Measurements from ENCODE around the gene GPHN. TPM values are rescaled to one million over a fixed set of nuclear protein-coding genes. Genes with fewer than 3 reads are reported as not detected.

Gene GPHN
- total RNA-seq, 4 donors from 2014 or later: 14.4 to 32.7 (median 21.1) TPM

DNA sequence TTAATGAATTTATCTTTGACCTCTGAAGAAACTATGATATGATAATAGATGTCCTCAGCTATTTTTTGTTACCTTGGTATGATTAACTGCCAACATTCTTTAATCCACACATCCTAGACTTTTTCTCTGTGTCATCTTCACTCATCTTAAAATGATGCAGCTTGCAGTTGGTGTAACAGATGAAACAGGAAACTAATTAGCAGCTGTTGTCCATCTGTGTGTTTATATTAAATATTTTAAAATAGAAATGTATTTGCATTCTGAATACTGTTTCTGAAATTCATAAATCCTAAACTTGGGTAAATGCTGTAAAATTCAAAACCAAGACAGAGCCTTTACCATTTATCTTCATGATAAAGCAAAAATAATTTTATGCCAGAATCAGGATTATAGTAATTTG lies 625.2 kb downstream of the GPHN start:
- DNase-seq: no peak
- intact Hi-C loops (cut with DNase I): no loop called here
- H3K9me3 ChIP-seq: no peaks in the 10 kb centered on the region
- H3K27ac ChIP-seq: no peak overlapping the region
- no peaks in the 10 kb centered on the region for H3K36me3 ChIP-seq
- TF ChIP-seq, protein P1, sequence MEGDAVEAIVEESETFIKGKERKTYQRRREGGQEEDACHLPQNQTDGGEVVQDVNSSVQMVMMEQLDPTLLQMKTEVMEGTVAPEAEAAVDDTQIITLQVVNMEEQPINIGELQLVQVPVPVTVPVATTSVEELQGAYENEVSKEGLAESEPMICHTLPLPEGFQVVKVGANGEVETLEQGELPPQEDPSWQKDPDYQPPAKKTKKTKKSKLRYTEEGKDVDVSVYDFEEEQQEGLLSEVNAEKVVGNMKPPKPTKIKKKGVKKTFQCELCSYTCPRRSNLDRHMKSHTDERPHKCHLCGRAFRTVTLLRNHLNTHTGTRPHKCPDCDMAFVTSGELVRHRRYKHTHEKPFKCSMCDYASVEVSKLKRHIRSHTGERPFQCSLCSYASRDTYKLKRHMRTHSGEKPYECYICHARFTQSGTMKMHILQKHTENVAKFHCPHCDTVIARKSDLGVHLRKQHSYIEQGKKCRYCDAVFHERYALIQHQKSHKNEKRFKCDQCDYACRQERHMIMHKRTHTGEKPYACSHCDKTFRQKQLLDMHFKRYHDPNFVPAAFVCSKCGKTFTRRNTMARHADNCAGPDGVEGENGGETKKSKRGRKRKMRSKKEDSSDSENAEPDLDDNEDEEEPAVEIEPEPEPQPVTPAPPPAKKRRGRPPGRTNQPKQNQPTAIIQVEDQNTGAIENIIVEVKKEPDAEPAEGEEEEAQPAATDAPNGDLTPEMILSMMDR (IDR thresholded peaks at IDR 0.05): no peak
- no peak for TF ChIP-seq POLR2A (IDR thresholded peaks at IDR 0.05)
- H3K4me1 ChIP-seq: no peaks in the 10 kb centered on the region
- H3K27me3 ChIP-seq: no peaks in the 10 kb centered on the region
- no peak overlapping the region for H3K4me3 ChIP-seq (replicated peaks in 1 of 3)

- Histone ChIP-seq H3K27ac (no peak overlapping the region), H3K9me3 (no peaks in the 10 kb centered on the region), H3K4me1 (no peaks in the 10 kb centered on the region), H3K36me3 (no peaks in the 10 kb centered on the region), H3K27me3 (no peaks in the 10 kb centered on the region), H3K4me3 (replicated peaks in 1 of 3) (no peak overlapping the region)
- WGBS, 2 donors: 79 to 88% methylated on average over 3 of the region's 3 CpGs
- DNase-seq: no peak
- TF ChIP-seq, protein P1 (IDR thresholded peaks at IDR 0.05): no peak
- no peak for TF ChIP-seq POLR2A (IDR thresholded peaks at IDR 0.05)
- intact Hi-C loops (cut with DNase I): no loop called here
These were observed 625.9 kb downstream of the GPHN start for GRCh38 chr14:67133595-67134441.

- H3K4me1 ChIP-seq: no peaks in the 10 kb centered on the region
- no peaks in the 10 kb centered on the region for H3K9me3 ChIP-seq
- intact Hi-C loops (cut with DNase I): no loop called here
- TF ChIP-seq, protein P1 (IDR thresholded peaks at IDR 0.05): peak in 4 of 6 experiments; percentile 31 to 51 (median 42)
- no peak for TF ChIP-seq POLR2A (IDR thresholded peaks at IDR 0.05)
- H3K27me3 ChIP-seq: no peaks in the 10 kb centered on the region
- H3K36me3 ChIP-seq: no peaks in the 10 kb centered on the region
- no peak overlapping the region for H3K4me3 ChIP-seq (replicated peaks in 1 of 3)
- no peak overlapping the region for H3K27ac ChIP-seq
- DNase-seq: no peak
These were observed 629.9 kb downstream of the GPHN start for GRCh38 chr14:67137744-67138371.

DNA sequence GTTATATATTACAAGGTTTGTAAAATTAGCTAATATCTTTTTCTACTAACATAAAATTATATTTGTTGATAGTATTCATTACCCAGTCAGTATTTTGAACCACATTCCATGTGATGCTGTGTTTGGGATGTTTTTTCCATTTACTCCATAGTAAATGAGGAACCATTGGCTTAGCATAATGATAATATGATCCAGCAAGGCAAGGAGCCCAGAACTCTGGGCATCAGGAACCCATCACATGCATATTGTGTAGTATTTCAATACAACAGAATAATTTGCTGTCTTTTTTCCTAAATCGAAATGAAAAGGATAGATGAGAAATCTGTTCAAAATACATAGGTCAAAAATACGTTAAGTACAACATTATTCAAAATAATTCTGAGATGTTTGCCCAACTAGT lies 632.6 kb downstream of the GPHN start:
- no peak for TF ChIP-seq POLR2A (IDR thresholded peaks at IDR 0.05)
- WGBS, 2 donors: 93 to 96% methylated on average over 2 of the region's 2 CpGs

DNA sequence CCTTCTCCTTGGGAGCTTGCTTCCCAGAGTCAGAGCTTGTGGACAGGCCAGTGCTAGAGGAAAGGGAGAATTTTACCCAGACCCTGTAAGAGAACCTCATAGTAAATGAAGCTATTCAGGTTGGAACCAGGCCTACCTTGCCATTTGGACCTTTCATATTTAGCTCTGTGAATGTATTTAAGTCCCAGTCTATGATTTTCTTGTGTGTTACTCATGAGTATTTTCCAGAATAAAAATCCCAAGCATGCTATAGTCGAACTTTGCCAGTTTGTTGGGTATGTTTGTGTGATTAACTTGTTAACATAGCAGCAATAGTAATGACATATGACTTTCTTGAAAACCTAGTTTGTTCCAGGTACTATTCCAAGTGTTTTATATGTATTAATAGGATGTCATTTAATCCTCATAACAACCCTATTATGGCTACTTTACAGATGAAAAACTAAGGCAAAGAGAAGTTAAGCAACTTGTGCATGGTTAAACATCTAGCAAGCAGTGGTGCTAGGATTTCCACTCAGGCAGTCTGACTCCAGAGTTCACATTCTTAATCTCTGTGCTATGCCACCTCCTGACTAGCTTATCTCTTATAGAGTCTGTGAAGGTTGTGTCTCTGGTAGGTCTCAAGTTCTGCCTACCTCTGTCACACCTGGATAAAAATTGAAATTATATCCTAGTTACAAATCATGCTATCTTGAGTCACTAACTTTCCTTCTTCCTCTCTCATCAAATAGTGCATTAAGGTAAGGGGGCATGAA lies 633.4 kb downstream of the GPHN start:
- Histone ChIP-seq H3K4me1 (no peaks in the 10 kb centered on the region), H3K4me3 (replicated peaks in 1 of 3) (no peak overlapping the region), H3K27ac (no peak overlapping the region), H3K27me3 (no peaks in the 10 kb centered on the region), H3K36me3 (no peaks in the 10 kb centered on the region), H3K9me3 (no peaks in the 10 kb centered on the region)
- TF ChIP-seq POLR2A (IDR thresholded peaks at IDR 0.05): no peak
- TF ChIP-seq, protein P1 (IDR thresholded peaks at IDR 0.05): no peak
- DNase-seq: no peak
- intact Hi-C loops (cut with DNase I): no loop called here
- WGBS, 2 donors: 88 to 94% methylated on average over 1 of the region's 1 CpG

More for the DNA sequence above, 632.6 kb downstream of the GPHN start:
- Histone ChIP-seq H3K36me3 (no peaks in the 10 kb centered on the region), H3K4me3 (replicated peaks in 1 of 3) (no peak overlapping the region), H3K27me3 (no peaks in the 10 kb centered on the region), H3K27ac (no peak overlapping the region), H3K9me3 (no peaks in the 10 kb centered on the region), H3K4me1 (no peaks in the 10 kb centered on the region)
- DNase-seq: no peak
- intact Hi-C loops (cut with DNase I): no loop called here

All from thyroid gland (tissue), 4 donors.